ELF-1 (cell line): Measurements from ENCODE around the gene SDK1.
"Not testable (repeated sequence)": the region's sequence is repeated elsewhere in the genome, so short reads cannot be mapped to it uniquely, and the experiment has no call there.

Experiments
- DNase-seq: peaks from one replicate; pipeline ENCODE4 v3.0.0-alpha.2; 2016; ENCODE audit warnings: low read depth, low spot score

Gene SDK1

GRCh38 chr7:3956949-3957348, 655.9 kb downstream of the SDK1 start:
- DNase-seq, result no peak

GRCh38 chr7:3957472-3958108, 656.5 kb downstream of the SDK1 start:
- no peak for DNase-seq

GRCh38 chr7:3958109-3958483, 657.0 kb downstream of the SDK1 start:
- no peak for DNase-seq

- DNase-seq, result no peak
Measured at GRCh38 chr7:3959364-3959763, 658.3 kb downstream of the SDK1 start.

GRCh38 chr7:3960050-3960763, 659.2 kb downstream of the SDK1 start:
- DNase-seq, result no peak

GRCh38 chr7:3960942-3961341, 659.9 kb downstream of the SDK1 start:
- no peak for DNase-seq

- DNase-seq, result no peak
Measured at GRCh38 chr7:3961857-3962503, 660.9 kb downstream of the SDK1 start.

- not testable (repeated sequence) for DNase-seq
Measured at GRCh38 chr7:3963768-3964167, 662.7 kb downstream of the SDK1 start.

- no peak for DNase-seq
Measured at GRCh38 chr7:3964980-3965606, 664.0 kb downstream of the SDK1 start.

GRCh38 chr7:3965794-3966395, 664.8 kb downstream of the SDK1 start:
- DNase-seq, result no peak

- DNase-seq, result no peak
Measured at GRCh38 chr7:3968234-3968633, 667.2 kb downstream of the SDK1 start.

GRCh38 chr7:3969286-3969685, 668.2 kb downstream of the SDK1 start:
- DNase-seq, result no peak

- DNase-seq, result no peak
Measured at GRCh38 chr7:3971323-3971722, 670.3 kb downstream of the SDK1 start.

- no peak for DNase-seq
Measured at GRCh38 chr7:3973264-3973663, 672.2 kb downstream of the SDK1 start.

- DNase-seq, result no peak
Measured at GRCh38 chr7:3974329-3974728, 673.3 kb downstream of the SDK1 start.

- no peak for DNase-seq
Measured at GRCh38 chr7:3975371-3975770, 674.3 kb downstream of the SDK1 start.

- no peak for DNase-seq
Measured at GRCh38 chr7:3977391-3977790, 676.3 kb downstream of the SDK1 start.

- no peak for DNase-seq
Measured at GRCh38 chr7:3978839-3979238, 677.8 kb downstream of the SDK1 start.

GRCh38 chr7:3979611-3980299, 678.7 kb downstream of the SDK1 start:
- no peak for DNase-seq

- peak; percentile 41 for DNase-seq
Measured at GRCh38 chr7:3980300-3980643, 679.2 kb downstream of the SDK1 start.

- no peak for DNase-seq
Measured at GRCh38 chr7:3981281-3981680, 680.2 kb downstream of the SDK1 start.

- DNase-seq, result no peak
Measured at GRCh38 chr7:3984456-3984855, 683.4 kb downstream of the SDK1 start.
